T-cell (primary cell): ENCODE results near the gene MTNR1B. TPM values are rescaled to one million over a fixed set of nuclear protein-coding genes. Genes with fewer than 3 reads are reported as not detected.

Experiments used
- total RNA-seq, 35 experiments: library from RNA in 6 of 35; stranded (reverse) in 6 of 35; fragments of 120-200 nt in 1 of 35; gene quantifications; one replicate each; pipeline versions ENCODE4 v1.2.1 to v1.2.4 and lab custom pipeline; 2013 to 2026

The MTNR1B gene
- total RNA-seq, 5 donors from 2014 or later (not counting 1 experiment from before 2014, with no cell fraction given): not detected

Other genes with a start within 250 kb of the MTNR1B start
- gene SLC36A4, start 228.3 kb downstream of the MTNR1B start, total RNA-seq: 10 to 100 TPM; 13.3 to 21.8 (median 14.6) TPM